GM18909 (cell line): ENCODE data around the gene KNDC1.

Experiments used
- ATAC-seq: cut with Tn5 transposase; IDR thresholded peaks from one replicate; pipeline ENCODE4 v1.9.1; 2021; ENCODE audit warnings: mild to moderate bottlenecking; ENCODE audit not compliant: unreplicated experiment, poor library complexity

The KNDC1 gene

DNA sequence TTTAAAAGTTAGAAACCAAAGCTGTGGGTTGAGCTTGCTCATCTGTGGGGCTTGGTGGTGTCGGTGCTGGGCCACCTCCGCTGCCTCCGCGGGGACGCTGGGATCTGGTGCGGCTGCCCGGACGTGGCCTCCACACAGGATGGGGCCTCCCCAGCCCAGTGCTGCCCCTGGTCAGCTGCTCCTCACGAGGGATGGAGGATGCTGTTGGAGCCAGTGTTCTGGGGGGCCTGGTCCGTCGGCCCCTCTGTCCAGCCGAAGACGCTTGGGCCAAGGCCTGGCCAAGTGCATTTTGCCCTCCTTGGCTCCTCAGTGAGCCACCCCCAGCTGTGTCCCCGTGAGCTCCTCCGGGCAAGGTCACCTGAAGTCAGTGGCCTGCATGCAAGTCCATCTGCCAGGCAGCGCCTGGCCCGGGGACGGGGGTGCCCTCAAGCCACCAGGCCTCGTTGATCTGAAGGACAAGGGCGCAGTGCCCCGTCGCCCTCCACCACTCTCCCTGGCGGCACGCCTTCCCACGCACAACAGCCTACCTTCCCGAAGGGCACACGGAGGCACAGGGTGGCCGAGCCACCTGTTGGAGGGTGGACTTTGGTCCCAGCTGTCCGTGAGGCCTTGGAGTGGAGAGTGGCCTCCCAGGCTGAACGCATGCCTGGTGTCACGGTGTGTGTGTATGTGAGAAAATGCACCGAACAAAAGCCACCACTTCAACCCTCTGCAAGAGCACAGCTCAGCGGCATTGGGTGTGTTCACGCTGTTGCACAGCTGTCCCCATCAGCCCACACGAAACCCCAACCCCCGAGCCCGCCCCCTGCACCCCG lies 27.3 kb downstream of the KNDC1 start:
- no peak for ATAC-seq

DNA sequence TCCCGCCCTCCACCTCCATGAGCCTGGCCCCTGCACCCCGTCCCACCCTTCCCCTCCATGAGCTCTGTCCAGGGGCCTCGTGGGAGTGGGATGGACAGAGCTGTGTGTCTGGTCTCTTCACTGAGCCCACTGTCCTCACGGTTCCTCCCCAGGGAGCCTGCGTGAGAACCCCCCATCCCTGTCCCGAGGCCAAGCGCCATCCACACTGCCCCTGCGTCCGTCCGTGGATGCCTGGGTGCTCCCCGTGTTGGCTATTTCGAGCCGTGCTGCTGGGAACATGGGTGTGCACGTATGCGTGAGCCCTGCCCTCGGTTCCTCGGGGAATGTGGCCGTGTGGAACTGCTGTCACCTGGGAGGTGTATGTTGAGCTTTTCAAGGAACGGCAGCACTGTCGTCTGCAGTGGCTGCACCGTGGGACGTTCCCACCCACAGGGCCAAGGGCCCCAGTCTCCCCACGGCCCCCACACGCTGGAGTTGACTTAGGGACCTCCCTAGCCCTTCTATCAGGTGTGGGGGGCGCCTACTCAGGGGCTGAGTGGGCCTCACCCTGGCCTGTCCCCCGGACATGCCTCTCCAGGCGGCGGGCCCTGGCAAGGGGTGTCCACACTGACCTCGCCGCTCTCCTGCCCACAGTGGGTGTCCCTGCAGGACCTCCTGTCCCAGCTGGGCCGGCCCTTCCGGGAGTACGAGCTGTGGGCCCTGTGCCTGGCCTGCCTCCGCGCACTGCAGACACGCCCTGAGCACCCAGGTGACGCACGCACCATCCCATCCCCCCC lies 28.1 kb downstream of the KNDC1 start:
- ATAC-seq, result no peak

DNA sequence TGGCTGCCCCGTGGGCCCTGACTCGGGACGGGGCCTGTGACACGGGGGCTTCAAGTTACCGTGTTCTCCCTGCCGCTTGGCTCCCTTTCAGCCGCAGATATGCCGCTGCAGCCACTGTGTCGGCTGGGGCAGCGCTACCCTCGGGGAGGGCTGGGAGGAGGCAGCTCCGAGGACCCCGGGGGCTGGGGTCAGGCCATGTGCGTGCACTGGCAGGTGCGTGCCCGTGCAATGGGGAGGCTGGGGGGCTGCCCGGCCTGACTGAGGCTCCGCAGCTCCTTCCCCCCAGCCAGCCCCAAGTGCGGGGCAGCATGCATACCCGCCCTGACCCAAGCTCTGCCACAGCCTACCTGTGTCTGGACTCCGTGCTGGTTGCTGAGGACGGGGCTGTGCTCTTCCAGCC lies 29.2 kb downstream of the KNDC1 start:
- no peak for ATAC-seq

DNA sequence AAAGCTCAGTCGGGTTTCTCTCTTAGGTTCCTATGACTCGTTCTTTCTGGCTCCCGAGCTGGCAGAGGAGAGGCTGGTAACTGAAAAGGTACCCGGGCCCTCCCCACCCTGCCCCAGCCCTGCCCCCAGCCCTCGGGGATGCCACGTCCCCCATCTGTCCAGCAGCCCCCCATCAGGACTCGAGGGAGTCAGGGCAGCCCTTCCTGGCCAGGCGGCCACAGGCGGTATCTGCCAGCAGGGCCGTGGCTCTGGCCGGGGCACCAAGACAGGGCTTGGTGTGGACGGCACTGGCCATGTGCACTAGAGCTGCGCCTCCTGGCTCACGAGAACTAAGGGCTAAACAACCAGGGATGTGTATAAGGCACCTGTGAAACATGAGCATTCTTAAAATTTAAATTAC lies 29.7 kb downstream of the KNDC1 start:
- no peak for ATAC-seq

DNA sequence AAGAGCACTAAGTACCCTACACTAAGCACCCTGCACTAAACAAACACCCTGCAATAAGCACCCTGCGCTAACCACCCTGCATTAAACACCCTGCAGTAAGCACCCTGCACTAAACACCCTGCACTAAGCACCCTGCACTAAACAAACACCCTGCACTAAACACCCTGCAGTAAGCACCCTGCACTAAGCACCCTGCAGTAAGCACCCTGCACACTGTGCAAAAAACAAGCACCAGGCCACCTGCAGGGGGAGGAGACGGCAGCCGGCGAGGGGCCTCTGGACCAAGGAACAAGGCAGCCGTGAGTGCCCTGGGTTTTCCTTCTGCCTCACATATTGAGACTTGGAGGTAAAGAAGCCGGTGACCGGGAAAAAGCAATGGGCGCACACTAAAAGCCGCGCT lies 30.2 kb downstream of the KNDC1 start:
- no peak for ATAC-seq

DNA sequence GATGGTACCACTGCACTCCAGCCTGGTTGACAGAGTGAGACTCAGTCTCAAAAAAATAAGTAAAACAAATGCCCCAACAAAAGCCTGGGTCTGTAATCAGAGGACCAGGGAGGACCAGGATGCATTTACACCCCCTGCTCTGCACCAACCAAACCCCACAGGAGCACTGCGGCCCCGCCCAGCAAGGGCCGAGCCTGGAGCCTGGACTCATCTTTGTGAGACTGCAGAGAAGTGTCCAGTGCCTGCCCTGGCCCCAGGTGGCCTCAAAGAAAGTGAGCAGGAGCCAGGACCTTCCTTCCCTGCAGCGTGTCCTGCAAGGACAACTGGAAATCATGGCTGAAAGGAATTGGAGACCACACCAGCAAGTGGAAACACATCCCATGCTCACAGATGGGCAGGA lies 31.6 kb downstream of the KNDC1 start:
- no peak for ATAC-seq

DNA sequence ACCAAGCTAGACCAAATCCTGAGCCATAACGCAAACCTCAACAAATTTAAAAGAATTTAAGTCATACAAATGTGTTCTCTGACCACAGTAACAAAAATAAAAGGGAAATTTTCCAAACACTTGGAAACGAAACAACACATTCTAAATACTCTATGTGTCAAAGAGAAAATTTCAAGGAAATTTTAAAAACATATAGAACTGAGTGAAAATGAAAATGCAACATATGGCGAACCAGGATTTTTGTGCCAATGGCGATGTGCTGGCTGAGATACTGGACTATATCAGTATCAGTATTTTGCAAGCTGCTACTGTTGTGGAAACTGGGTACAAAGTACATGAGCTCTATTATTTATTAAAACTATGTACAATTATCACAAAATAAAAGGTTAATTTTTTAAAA lies 34.1 kb downstream of the KNDC1 start:
- no peak for ATAC-seq

DNA sequence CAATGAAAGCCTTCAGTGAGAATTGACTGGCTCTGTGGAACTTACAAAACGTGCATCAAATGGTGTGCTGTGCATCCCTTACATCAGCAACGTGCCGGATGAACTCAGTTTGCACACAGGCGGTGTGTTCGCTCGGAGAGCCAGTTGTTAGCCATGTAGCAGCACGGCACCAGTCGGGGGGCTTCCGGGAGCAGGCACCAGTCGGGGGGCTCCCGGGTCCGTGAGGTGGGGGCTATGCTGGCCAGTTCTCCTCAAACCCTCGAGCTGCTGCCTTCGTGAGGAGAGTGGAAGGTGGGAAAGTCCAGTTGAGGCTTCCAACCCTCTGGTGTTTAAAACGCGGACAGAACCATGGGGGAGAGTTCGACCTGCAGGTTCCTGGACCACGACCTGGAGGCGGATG lies 35.1 kb downstream of the KNDC1 start:
- ATAC-seq, result no peak

DNA sequence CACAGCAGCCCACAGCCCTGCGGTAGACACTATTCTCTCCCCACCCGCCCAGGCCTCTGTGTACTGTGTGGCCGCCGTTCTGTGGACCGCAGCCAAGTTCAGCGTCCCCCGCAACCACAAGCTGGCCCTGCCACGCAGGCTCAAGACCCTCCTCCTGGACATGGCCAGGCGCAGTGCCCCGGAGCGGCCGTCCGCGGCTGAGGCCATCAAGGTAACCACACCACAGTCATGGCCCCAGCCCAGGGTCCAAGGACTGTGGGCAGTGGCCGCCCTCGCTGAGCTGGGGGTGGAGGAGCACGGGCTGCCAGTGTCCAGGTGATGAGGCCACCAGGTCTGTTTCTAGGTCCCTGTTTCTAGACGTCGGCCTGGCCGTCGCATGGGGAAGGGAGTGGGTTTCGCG lies 35.6 kb downstream of the KNDC1 start:
- ATAC-seq, result no peak

DNA sequence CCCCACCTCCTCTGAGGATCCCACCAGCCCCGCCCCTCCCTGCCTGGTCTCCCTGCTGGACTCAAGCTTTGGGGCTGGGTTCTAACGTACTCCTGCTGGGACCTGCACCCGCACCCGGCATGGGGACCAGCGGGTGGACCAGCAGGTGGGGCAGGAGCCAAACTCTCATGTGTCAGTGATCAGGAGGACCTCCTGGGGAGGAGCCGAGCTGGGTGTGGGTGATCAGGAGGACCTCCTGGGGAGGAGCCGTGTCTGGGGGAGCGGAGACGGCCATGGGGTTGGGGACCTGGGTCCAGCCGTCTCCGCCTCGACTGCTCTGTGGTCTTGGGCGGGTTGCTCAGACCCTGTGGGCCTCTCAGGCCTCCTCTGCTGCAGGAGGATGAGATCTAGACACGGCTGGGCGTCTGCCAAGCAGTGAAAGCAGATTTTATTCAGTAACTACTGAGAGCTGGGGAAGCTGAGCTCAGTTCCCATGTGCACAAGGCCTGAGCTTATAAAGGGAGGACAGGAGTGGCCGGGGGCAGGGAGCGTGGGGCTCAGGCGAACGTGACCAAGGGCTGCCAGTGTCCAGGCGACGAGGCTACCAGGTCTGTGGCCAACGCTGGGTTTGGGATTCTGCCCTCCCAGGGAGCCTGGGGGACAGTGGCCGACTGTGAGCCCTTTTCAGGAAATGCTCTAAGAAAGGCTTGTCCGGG lies 36.3 kb downstream of the KNDC1 start:
- no peak for ATAC-seq

DNA sequence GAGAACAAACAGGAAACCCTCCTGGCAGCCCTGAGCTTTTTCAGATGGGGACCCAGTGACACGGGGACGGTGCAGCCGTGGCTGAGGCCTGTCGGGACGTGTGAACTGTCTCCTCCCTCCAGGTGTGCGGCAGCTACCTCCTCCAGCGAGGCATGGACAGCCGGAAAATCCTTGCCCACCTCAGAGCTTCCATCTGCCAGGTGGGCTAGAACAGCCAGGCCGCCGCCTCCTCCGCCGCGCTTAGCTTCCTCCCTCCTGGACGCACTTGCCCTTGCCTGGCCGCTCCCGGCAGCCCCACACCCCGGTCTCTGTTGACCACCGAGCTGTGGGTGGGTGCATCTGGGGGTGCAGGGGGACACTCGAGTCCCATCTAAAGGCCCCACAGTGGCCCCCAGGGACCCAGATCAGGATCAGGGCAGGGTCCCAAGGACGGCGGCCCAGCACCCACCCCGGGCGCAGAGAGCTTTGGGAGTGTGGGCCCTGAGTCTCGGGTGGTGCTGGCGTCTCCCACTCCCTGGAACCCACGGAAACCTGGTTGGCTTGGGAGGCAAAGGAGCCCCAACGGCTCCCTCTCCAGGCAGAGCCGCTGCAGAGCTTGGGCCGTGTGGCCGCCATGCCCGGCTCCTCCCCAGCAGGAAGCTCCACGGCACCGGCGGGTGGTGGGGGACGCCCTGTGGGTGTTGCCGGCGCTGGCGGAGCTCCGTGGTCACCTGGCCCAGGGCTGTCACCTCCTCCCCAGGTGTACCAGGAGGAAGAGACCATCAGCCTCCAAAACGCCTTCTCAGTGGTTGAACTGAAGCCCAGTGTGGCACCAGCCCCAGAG lies 37.1 kb downstream of the KNDC1 start:
- ATAC-seq, result no peak

DNA sequence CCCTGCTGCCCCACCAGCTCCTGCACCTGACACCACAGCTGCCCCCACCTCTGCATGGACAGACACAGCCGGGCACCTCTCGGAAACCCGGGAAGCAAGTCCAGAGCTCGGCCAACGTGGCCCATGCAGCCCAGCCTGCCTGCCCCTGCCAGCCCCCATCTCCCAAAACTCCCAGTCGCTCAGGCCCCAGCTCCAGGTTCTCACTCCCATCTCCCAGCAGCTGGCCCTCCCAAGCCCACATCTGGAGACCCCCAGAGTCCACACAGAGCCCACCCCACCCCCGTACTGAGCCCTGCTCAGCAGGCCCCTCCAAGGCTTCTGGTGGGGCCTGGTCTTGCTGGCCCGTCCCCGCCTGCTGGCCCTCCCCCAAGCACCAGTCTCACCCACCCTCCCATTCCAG lies 37.8 kb downstream of the KNDC1 start:
- ATAC-seq, result no peak

DNA sequence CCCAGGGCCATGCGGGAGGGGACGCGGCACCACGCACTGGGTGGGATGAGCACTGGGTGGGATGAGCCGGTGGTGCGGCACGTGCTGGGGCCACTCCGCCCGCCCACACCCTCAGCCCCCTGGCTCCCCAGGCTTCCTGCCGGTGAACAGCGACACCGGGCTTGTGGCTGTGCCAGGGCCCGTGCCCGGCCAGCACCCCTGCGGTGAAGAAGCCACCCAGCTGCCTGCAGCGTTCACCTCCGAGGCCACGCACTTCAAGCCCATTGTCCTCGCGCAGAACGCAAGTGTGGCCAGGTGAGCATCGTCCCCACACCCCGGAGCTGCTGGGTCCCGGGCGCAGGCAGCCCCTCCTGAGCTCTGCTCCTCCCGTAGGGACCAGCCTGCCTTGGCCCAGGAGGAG lies 38.2 kb downstream of the KNDC1 start:
- no peak for ATAC-seq

DNA sequence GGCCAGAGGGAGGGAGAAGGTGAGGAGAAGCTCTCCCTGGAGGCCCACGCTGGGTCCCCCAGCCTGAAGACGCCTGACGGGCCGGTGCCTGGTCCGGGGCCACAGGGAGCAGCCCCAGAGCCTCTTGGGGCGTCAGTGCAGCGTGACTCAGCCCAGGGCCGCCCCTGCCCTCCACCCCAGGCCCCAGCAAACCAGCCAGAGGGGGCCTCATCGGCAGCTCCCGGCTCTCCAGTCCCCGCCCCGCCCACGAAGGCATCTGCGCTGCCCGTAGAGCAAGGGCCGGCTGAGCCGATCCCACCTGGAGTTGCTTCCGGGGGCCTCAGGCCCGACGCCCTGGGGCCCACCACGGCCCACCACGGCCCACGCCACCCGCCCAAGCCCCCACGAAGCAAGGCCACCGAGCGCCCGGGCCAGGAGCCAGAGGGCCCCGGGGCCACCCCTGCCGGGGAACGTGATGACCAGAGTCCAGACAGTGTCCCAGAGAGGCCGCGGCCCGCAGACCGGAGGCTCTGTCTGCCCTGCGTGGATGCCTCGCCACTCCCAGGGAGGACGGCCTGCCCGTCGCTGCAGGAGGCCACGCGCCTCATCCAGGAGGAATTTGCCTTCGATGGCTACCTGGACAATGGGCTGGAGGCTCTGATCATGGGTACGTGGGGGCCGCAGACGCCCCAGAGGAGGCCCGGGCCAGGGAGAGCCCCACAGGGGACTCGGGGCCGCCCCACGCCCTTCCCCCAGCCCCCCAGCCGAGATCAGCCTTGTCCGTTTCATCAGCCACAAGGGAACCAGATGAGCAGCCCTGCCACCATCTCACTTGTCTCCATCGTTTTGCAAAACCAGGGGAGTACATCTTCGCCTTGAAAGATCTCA lies 38.8 kb downstream of the KNDC1 start:
- no peak for ATAC-seq

DNA sequence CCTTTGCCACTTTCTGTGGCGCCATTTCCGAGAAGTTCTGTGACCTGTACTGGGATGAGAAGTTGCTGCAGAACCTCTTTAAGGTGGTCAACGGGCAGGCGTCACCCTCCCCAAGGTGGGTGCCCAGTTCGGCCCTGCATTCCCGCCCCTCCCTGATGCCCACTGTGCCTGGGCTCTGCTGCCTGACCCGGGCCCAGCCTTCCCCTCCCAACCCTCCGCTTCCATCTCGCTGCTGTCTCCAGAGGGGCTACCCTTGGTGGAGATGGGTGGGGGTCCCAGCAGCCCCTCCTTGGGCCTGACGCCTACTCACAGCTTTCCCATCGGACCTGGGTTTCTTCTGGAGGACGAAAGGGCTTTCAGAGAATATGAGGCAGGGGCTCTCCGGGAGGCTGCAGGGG lies 39.5 kb downstream of the KNDC1 start:
- ATAC-seq, result no peak

DNA sequence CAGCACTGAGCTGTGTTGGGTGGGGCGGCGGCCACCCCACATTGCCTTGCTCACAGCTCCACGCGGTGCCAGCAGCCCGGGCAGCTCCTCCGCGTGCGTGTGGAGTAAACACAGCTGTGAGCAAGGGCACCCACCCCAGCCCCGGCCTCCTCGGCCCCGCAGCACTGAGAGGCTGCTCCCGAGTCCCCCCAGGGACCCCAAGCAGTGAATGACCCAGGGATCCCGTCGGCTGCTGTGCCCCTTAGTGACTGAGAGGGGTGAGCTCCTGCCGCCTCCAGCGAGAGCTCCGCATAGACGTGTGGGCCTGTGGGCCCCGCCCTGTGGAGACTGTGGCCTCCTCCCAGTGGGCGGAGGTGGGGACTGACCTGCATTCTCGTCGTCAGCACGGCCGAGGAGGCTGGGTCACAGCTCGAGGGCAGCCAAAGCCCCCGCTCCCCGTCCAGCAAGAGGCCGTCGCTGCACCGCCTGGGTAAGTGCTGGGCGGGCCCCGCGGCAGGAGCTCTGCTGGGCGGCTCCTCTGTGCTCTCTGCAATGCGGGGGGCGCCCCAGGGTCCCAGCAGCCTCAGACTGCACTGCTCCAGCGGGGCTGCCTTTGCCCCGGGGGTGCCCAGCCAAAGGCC lies 40.1 kb downstream of the KNDC1 start:
- ATAC-seq, result no peak

DNA sequence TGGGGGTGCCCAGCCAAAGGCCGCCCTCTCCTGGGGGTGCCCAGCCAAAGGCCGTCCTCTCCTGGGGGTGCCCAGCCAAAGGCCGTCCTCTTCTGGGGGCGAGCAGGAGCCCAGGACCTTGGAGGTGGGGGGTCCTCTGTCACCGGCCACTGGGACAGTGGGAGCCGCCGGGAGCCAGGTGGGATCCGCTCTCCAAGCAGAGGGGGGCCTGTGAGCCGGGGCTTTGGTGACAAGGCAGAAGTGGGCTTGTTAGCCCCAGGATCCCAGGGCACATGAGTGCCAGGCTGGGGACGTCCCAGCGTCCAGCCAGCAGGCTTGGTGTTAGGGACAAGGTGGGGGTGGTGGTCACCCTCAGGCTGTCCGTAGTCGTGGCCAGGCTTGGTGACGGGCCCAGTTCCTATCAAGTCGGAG lies 40.6 kb downstream of the KNDC1 start:
- no peak for ATAC-seq

DNA sequence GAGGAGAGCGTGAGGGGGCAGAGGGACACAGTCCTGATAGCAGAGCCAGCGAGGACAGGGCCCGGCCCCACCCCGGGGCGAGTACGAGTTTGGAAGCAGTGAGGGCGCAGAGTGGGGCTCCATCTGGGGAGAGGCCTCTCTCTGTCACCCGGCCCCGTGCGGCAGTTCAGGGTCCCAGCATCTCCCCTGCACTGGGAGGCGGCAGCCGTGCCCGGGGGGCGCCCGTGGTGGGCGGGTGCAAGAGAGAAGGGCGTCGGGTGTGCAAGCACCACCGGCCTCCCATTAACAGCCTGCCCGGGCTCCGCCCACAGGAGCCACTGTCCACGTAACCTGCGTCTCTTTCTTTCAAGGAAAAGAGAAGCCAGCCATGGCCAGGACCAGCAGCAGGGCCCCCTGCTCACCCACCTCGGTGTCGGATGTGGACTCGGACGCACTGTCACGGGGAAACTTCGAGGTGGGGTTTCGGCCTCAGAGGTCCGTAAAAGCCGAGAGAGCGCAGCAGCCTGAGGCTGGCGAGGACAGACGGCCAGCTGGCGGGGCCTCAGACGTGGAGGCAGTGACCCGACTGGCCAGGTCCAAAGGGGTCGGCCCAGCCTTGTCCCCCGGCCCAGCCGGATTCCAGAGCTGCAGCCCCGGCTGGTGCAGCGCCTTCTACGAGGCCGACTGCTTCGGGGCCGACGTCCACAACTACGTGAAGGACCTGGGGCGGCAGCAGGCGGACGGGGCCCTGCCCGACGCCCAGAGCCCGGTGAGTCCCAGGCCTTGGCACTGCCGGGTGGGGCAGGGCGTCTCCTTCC lies 41.3 kb downstream of the KNDC1 start:
- ATAC-seq, result no peak
